Body of pancreas (tissue), 4 donors: ENCODE data around the gene CABP7. TPM values are rescaled to one million over a fixed set of nuclear protein-coding genes. Genes with fewer than 3 reads are reported as not detected.

Experiments
- ATAC-seq: fragments of 150-250 bp; one replicate; pipeline ENCODE4 v1.9.1; 2016
- DNase-seq, 4 donors: peaks; one replicate each; pipeline ENCODE4 v3.0.0-alpha.2; 2019
- H3K27ac ChIP-seq, 4 donors: fragments of 200-600 bp; sonication (generic); 1 replicate in 3 of 4; 2 replicates in 1 of 4; pipeline versions ENCODE4 v1.5.1 to v1.6.1; 2016 to 2019; ENCODE audit warnings: mild to moderate bottlenecking in 1 of 4, mixed read lengths in 1 of 4, moderate library complexity in 1 of 4
- H3K27me3 ChIP-seq, 2 donors: fragments of 200-600 bp; sonication (generic); one replicate each; pipeline ENCODE4 v1.6.0; 2016; ENCODE audit warnings: mild to moderate bottlenecking in 1 of 2
- H3K36me3 ChIP-seq, 2 donors: fragments of 200-600 bp; sonication (generic); replicated peaks in 1 of 2; 2 replicates each; pipeline ENCODE4 v1.5.1; 2016; ENCODE audit warnings: low read depth in 2 of 2; ENCODE audit not compliant: insufficient read depth in 1 of 2
- H3K4me1 ChIP-seq: fragments of 200-600 bp; sonication (generic); one replicate; pipeline ENCODE4 v1.6.0; 2016
- H3K4me3 ChIP-seq, 2 donors: fragments of 200-600 bp; sonication (generic); 1 replicate in 1 of 2; 2 replicates in 1 of 2; pipeline ENCODE4 v1.5.1; 2016 to 2019
- H3K9me3 ChIP-seq, 3 donors: fragments of 200-600 bp; sonication (generic); 1 replicate in 2 of 3; 2 replicates in 1 of 3; pipeline ENCODE4 v1.5.1; 2016
- CTCF ChIP-seq, 7 experiments: fragments of 450-650 bp in 4 of 7; fragments of 200-600 bp in 3 of 7; sonication (generic) in 3 of 7; IDR thresholded peaks; one replicate each; pipeline ENCODE4 v1.5.1; 2016 to 2019; ENCODE audit warnings: antibody characterized with exemption in 7 of 7
- POLR2A ChIP-seq, 3 donors: fragments of 450-650 bp; IDR thresholded peaks; one replicate each; pipeline ENCODE4 v1.6.1; 2016; ENCODE audit warnings: antibody characterized with exemption in 3 of 3, mild to moderate bottlenecking in 2 of 3
- WGBS, 2 donors: methylation state at CpG; one replicate each; pipeline ENCODE4 v1.1.5; 2017; 5-methylcytosine and 5-hydroxymethylcytosine counted together
- intact Hi-C: fragments of 100-400 bp; cut with DNase I; formaldehyde crosslinking; loops from one replicate; pipeline ENCODE4 v1.15.1; 2023
- total RNA-seq, 2 donors: library from RNA; depleted of rRNA; stranded (reverse); fragments of >200 nt; gene quantifications; one replicate each; pipeline ENCODE4 v1.1.0, GENCODE V29; 2016

The CABP7 gene
- total RNA-seq, 2 donors from 2014 or later = 0.78 to 2.6 TPM

GRCh38 chr22:29740216-29740615 is 20.4 kb downstream of the CABP7 start:
- Histone ChIP-seq H3K27ac (no peak overlapping the region), H3K36me3 (peaks cover 4 to 6% of the 10 kb centered on the region in 2 donors), H3K4me1 (no peaks in the 10 kb centered on the region), H3K9me3 (no peaks in the 10 kb centered on the region), H3K27me3 (no peaks in the 10 kb centered on the region), H3K4me3 (no peak overlapping the region)
- intact Hi-C loops = no loop called here
- WGBS, 2 donors = 94 to 97% methylated on average over 2 to 5 of the region's 5 CpGs
- ATAC-seq (no peak), DNase-seq (no peak)
- TF ChIP-seq CTCF (IDR thresholded peaks at IDR 0.05) (no peak), POLR2A (IDR thresholded peaks at IDR 0.05) (no peak)

GRCh38 chr22:29741926-29742325 is 22.1 kb downstream of the CABP7 start:
- H3K36me3 ChIP-seq = peaks cover 4 to 11% of the 10 kb centered on the region in 2 donors
- ATAC-seq (no peak), DNase-seq (no peak)
- 82 to 100% methylated on average over 2 of the region's 2 CpGs for WGBS, 2 donors
- H3K4me1 ChIP-seq = no peaks in the 10 kb centered on the region
- H3K4me3 ChIP-seq = no peak overlapping the region
- no peak overlapping the region for H3K27ac ChIP-seq
- TF ChIP-seq CTCF (IDR thresholded peaks at IDR 0.05) (no peak), POLR2A (IDR thresholded peaks at IDR 0.05) (no peak)
- no peaks in the 10 kb centered on the region for H3K27me3 ChIP-seq
- intact Hi-C loops = no loop called here
- H3K9me3 ChIP-seq = no peaks in the 10 kb centered on the region

GRCh38 chr22:29742326-29742725 is 22.5 kb downstream of the CABP7 start:
- Histone ChIP-seq H3K27ac (no peak overlapping the region), H3K27me3 (no peaks in the 10 kb centered on the region), H3K4me1 (no peaks in the 10 kb centered on the region), H3K36me3 (peaks cover 4 to 13% of the 10 kb centered on the region in 2 donors), H3K4me3 (no peak overlapping the region), H3K9me3 (no peaks in the 10 kb centered on the region)
- no peak for TF ChIP-seq CTCF (IDR thresholded peaks at IDR 0.05)
- no peak for TF ChIP-seq POLR2A (IDR thresholded peaks at IDR 0.05)
- 79 to 83% methylated on average over 13 of the region's 13 CpGs for WGBS, 2 donors
- DNase-seq (no peak), ATAC-seq (no peak)
- intact Hi-C loops = no loop called here

GRCh38 chr22:29744902-29745301 is 25.1 kb downstream of the CABP7 start:
- H3K4me3 ChIP-seq = no peak overlapping the region
- DNase-seq (peak in 2 of 4 donors; percentile 21 to 33), ATAC-seq (no peak)
- peaks cover 4 to 20% of the 10 kb centered on the region in 2 donors for H3K36me3 ChIP-seq
- H3K27me3 ChIP-seq = no peaks in the 10 kb centered on the region
- H3K4me1 ChIP-seq = no peaks in the 10 kb centered on the region
- whole genome bisulfite sequencing, 2 donors = 75 to 80% methylated on average over 8 of the region's 8 CpGs
- no peak overlapping the region for H3K27ac ChIP-seq
- TF ChIP-seq POLR2A (IDR thresholded peaks at IDR 0.05) (no peak), CTCF (IDR thresholded peaks at IDR 0.05) (no peak)
- H3K9me3 ChIP-seq = no peaks in the 10 kb centered on the region
- intact Hi-C loops = no loop called here

- Histone ChIP-seq H3K27ac (no peak overlapping the region), H3K36me3 (peaks cover 0 to 19% of the 10 kb centered on the region in 2 donors), H3K4me1 (no peaks in the 10 kb centered on the region), H3K9me3 (no peaks in the 10 kb centered on the region), H3K4me3 (no peak overlapping the region), H3K27me3 (no peaks in the 10 kb centered on the region)
- WGBS, 2 donors = 87 to 93% methylated on average over 7 of the region's 7 CpGs
- TF ChIP-seq POLR2A (IDR thresholded peaks at IDR 0.05) = no peak
- no peak for TF ChIP-seq CTCF (IDR thresholded peaks at IDR 0.05)
- ATAC-seq (no peak), DNase-seq (no peak)
- intact Hi-C loops = no loop called here
These were observed 28.0 kb downstream of the CABP7 start for GRCh38 chr22:29747832-29748231.
